Measurements from ENCODE around the gene NKX1-1. TPM values are rescaled to one million over a fixed set of nuclear protein-coding genes. Genes with fewer than 3 reads are reported as not detected.

The NKX1-1 gene
- total RNA-seq (2021) (not detected in 2 replicates), Bru-seq, nascent RNA (not detected), BruChase-seq, experiment 1, labeled RNA remaining after a 2-hour chase (not detected), BruChase-seq, experiment 2, labeled RNA remaining after a 6-hour chase (not detected)
- long read RNA-seq, result 0 reads

- Histone ChIP-seq H3F3A (ENCODE audit: insufficient read depth, low read depth) (no peaks in the 10 kb centered on the region), H3K27me3 (ENCODE audit: insufficient read depth, low read depth) (peaks cover 38% of the 10 kb centered on the region), H3K4me2 (no peak within 1 kb of the TSS), H4K20me1 (ENCODE audit: insufficient read depth) (no peaks in the 10 kb centered on the region), H2AFZ (no peak within 1 kb of the TSS), H3K4me1 (replicated peaks; ENCODE audit: insufficient read depth) (no peaks in the 10 kb centered on the region), H3K79me2 (ENCODE audit: low read depth) (no peaks in the 10 kb centered on the region), H3K9me3 (ENCODE audit: insufficient read depth, low read depth) (no peaks in the 10 kb centered on the region), H3K36me3 (ENCODE audit: low read depth) (no peaks in the 10 kb centered on the region), H3K27ac (no peak within 1 kb of the TSS), H3K4me3 (no peak within 1 kb of the TSS), H3K9me2 (ENCODE audit: insufficient read depth) (no peaks in the 10 kb centered on the region)
- POLR2A ChIA-PET (ENCODE audit: unreplicated experiment), result no interaction called here
- no peak for TF ChIP-seq CTCF (conservative IDR thresholded peaks at IDR 0.05)
- no peak for TF ChIP-seq EZH2 (IDR thresholded peaks at IDR 0.05; ENCODE audit: low read depth)
- BruUV-seq (replicated peaks), result no TSS peak
- CTCF ChIA-PET, result no interaction called here
- intact Hi-C loops (cut with micrococcal nuclease; ENCODE audit: unreplicated experiment), result no loop called here
- DNase-seq, result no peak
These were observed at the start of gene NKX1-1 for GRCh38 chr4:1406394-1406980. Gene NKX1-1 (minus strand): TSS chr4:1406442. CDS start chr4:1406442, 0 bp downstream.

GRCh38 chr4:1453731-1454130 is 47.5 kb upstream of the NKX1-1 start:
- no peak for DNase-seq
- Histone ChIP-seq H3K27me3 (ENCODE audit: insufficient read depth, low read depth) (peaks cover 61% of the 10 kb centered on the region), H2AFZ (no peak overlapping the region), H3K4me1 (replicated peaks; ENCODE audit: insufficient read depth) (no peaks in the 10 kb centered on the region), H3K4me3 (no peak overlapping the region), H3K27ac (no peak overlapping the region), H3K9me3 (ENCODE audit: insufficient read depth, low read depth) (no peaks in the 10 kb centered on the region), H3K9me2 (ENCODE audit: insufficient read depth) (no peaks in the 10 kb centered on the region), H3F3A (ENCODE audit: insufficient read depth, low read depth) (no peaks in the 10 kb centered on the region), H3K4me2 (no peak overlapping the region), H3K79me2 (ENCODE audit: low read depth) (no peaks in the 10 kb centered on the region), H3K36me3 (ENCODE audit: low read depth) (no peaks in the 10 kb centered on the region), H4K20me1 (ENCODE audit: insufficient read depth) (no peaks in the 10 kb centered on the region)
- ChIA-PET POLR2A (ENCODE audit: unreplicated experiment) (no interaction called here), CTCF (no interaction called here)
- intact Hi-C loops (cut with micrococcal nuclease; ENCODE audit: unreplicated experiment), result no loop called here
- no TSS peak for BruUV-seq (replicated peaks)
- TF ChIP-seq EZH2 (IDR thresholded peaks at IDR 0.05; ENCODE audit: low read depth), result no peak
- no peak for TF ChIP-seq CTCF (conservative IDR thresholded peaks at IDR 0.05)

- TF ChIP-seq EZH2 (IDR thresholded peaks at IDR 0.05; ENCODE audit: low read depth) (no peak), CTCF (conservative IDR thresholded peaks at IDR 0.05) (no peak)
- H3K36me3 ChIP-seq (ENCODE audit: low read depth), result no peaks in the 10 kb centered on the region
- no peaks in the 10 kb centered on the region for H3K9me3 ChIP-seq (ENCODE audit: insufficient read depth, low read depth)
- BruUV-seq (replicated peaks), result no TSS peak
- no peak overlapping the region for H2AFZ ChIP-seq
- DNase-seq, result no peak
- H3K9me2 ChIP-seq (ENCODE audit: insufficient read depth), result no peaks in the 10 kb centered on the region
- H3K4me1 ChIP-seq (replicated peaks; ENCODE audit: insufficient read depth), result no peaks in the 10 kb centered on the region
- H3K4me3 ChIP-seq, result no peak overlapping the region
- no peak overlapping the region for H3K4me2 ChIP-seq
- no peaks in the 10 kb centered on the region for H4K20me1 ChIP-seq (ENCODE audit: insufficient read depth)
- no peaks in the 10 kb centered on the region for H3F3A ChIP-seq (ENCODE audit: insufficient read depth, low read depth)
- no peak overlapping the region for H3K27ac ChIP-seq
- ChIA-PET CTCF (no interaction called here), POLR2A (ENCODE audit: unreplicated experiment) (no interaction called here)
- peaks cover 63% of the 10 kb centered on the region for H3K27me3 ChIP-seq (ENCODE audit: insufficient read depth, low read depth)
- intact Hi-C loops (cut with micrococcal nuclease; ENCODE audit: unreplicated experiment), result no loop called here
- no peaks in the 10 kb centered on the region for H3K79me2 ChIP-seq (ENCODE audit: low read depth)
These were observed 46.3 kb upstream of the NKX1-1 start for GRCh38 chr4:1452431-1453051.
